KG1 (cell line): ENCODE results near the gene NAA50.

Source experiments
- DNase-seq: peaks from one replicate; lab custom pipeline; 2025; lab: John Stamatoyannopoulos, UW

NAA50 gene

DNA sequence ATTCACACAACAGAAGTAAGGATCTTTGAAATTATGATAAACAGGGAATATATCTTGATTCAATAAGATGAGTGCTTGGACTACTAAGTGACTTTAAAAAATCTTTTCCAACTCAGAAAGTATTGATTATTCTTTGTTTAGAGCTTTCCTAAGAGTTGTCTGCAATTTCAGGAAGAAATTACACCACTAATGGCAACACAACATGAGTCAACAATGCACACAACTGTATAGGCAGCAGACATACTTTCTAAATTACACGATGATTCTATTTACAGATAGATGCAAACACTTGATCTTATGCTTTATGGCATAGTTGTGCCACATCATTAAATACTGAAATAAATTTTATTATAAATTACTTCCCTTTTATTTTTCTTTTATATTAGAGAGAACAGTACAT lies 4.4 kb downstream of the NAA50 start:
- DNase-seq = no peak

DNA sequence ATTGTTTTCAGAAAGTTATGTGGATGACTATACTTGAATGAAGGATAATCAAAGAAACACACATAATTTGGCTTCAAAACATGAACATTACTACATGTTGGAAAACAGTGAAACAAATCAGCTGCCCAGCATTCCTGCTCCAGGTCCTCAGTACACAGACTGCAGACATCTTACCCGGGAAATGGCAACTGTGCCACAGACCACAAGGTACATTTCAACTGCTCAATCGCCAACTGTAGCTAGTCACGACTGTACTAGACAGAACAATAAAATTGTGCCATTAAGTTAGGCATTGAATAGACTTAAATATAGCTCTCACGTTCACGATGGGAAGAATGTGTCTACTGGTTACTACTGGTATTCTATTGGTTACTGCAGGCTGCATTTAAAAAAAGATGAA lies 5.0 kb downstream of the NAA50 start:
- no peak for DNase-seq

DNA sequence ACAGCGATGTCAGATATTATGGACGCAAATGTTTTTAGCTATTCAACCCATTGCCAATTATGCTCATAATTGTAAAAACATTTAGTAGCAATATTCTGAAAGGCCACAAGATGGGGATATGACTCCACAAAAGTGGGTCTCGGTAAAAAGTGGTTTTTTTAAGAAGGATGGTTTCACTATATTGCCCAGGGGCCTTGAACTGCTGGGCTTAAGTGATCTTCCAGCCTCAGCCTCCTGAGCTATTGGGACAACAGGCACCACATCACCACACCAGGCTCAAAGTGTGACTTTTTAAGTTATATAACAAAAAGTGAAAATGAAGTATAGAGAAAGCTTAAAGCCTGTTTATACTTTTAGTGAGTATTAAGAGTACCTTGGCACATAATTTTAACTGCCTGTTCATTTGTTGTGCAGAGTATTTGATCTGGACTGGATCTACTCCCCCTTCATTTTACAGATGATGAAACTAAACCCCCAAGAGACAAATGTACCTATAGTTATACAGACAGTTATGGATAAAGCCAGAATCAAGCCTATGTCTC lies 9.4 kb downstream of the NAA50 start:
- peak; percentile 29 for DNase-seq

DNA sequence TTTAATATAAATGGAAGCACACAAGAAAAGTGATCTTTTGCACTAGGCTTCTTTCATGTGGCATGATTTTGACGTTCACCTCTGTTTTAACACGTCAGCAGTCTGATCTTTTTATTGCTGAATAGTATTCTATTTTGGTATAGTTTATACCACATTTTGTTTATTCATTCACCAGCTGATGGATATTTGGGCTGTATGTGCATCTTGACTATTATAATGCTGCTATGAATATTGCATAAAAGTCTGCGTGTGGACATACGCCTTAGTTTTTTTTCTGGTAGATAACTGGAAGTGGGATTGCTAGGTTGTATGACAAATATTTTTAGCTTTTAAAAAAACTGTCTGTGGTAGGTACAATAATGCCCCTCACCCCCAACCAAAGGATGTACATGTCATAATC lies 14.4 kb downstream of the NAA50 start:
- DNase-seq = no peak

DNA sequence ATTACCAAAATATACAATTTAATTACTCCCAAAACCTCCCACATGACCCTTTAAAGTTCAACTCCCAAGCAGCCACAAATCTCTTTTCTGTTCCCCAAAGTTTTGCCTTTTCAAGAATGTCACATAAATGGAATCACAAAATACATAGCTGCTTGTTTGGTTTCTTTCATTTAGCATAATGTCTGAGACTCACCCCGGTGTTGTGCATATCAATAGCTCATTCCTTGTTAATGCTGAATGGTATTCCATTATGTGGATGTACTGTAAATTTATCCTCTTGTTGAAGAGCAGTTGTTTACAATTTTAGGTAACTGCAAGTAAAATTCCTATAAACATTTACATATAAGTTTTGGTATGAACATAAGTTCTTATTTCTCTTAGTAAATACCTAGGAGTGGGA lies 15.5 kb downstream of the NAA50 start:
- DNase-seq = no peak

DNA sequence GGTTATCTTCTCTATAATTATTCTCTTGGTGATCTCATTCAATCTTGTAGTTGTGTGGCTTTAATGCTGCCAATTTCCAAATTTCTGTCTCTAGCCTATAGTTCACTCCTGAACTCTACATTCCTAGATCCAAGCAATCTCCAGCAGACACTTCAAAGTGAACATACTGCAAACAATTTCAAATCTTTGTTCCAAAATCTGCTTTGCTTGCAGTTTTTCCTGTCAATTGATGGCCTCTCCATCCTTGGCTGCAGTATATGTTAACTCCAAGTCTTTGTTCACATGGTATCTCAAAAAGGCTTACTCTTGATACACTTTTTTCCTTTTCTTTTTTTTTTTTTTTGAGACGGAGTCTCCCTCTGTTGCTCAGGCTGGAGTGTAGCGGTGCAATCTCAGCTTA lies 17.4 kb downstream of the NAA50 start:
- no peak for DNase-seq

DNA sequence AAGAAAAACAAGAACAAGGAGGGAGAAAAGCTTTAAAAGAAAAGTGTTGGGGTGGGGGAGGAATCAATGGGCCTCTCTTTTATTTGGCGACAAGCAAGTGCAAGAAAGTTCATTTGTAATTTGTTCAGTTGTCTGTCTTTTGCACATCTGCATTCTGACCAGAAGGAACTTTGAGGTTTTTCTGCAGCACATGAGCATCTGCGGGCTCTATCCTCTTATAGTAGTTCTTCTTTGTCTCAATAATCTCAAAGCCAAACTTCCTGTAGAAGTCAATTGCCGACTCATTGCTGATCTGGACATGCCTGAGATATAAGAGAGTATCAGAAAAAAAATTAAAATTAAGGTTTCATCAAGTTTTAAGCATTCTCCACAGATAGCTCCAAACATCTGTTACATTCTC lies 24.4 kb downstream of the NAA50 start:
- peak; percentile 44 for DNase-seq

DNA sequence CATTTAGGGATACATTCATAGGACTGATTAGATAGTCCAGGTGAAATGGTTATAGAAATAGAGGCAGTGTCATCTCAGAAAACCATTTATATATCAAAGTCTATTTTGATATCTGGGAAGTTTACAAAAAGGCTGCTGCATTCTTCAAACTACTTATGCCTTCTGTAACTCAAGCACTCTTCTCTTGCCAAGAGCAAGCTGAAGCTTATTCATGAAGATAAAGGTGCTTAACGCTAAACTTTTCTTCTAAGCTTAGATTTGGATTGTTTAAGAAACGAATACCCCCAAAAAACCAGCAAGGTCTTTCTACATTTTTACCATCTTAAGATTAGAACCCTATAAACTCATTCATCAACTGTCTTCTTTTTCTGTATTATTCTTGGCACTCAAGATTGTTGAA lies 26.3 kb downstream of the NAA50 start:
- no peak for DNase-seq

DNA sequence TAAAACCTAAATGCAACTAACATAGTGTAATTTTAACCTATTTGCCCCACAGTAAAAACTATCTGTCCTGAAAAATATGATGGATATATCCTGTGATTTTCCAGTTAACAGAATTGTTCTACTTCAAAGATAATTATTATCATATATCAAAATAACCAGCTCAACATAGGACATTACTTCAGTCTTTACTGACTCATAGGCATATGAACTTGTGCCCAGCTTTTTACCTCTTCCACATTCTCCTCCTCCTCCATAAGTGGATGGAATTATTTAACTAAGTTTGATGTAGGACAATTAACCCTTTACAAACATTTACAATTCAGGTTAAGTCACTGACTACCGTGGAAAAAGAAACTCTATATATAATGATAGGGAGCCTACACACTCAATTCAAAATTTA lies 26.8 kb downstream of the NAA50 start:
- no peak for DNase-seq

DNA sequence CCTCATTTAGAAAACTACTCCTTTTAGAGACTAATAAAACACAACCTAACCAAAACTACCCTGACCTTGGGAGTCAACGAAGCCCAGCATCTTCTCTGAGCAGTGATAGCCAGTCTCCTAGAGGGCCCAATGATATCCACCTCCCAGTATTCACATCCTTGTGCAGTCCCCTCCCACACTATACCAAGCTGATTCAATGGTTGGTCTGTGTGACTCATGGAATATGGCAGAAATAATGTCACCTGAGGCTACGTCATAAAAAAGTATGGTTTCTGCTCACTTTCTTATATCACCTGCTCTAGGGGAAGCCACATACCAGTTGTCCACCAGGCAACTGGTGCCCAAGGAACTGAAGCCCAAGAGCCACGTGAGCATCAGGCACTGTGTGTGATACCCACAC lies 28.2 kb downstream of the NAA50 start:
- no peak for DNase-seq

DNA sequence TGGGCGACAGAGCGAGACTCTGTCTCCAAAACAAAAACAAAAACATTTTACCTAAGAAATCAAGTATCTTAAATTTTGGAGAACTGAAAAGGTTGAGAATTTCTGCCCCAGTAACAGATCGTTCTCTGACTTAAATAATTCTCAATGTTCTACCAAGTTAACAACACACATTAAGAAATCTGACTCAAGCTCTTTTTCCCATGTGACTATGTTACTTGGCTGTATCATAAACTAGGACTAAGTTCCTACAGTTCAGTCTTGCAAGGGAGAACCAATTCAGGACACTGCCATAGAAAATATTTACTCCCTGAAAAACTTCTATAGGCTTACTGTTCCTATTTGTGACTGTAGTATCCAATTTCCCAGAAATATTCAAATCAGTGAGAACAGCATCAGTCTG lies 28.7 kb downstream of the NAA50 start:
- DNase-seq = no peak

DNA sequence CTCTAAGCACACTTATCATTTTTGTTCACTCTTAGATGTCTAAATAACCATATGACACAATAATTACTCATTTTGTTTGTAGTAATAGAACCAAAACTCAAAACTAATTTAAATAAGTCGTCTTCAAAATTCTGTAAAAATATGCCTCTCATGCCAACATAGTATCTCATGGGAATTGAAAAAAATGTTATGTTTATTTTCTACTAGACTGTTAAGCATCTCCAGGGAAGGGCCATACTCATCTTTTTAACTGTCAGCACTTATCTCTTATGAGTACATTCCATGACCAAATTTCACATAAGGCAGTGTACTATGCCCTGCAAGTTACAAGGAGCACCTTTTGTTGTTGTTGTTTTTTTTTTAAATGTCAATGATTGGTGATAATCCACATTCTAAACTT lies 31.3 kb downstream of the NAA50 start:
- DNase-seq = no peak

DNA sequence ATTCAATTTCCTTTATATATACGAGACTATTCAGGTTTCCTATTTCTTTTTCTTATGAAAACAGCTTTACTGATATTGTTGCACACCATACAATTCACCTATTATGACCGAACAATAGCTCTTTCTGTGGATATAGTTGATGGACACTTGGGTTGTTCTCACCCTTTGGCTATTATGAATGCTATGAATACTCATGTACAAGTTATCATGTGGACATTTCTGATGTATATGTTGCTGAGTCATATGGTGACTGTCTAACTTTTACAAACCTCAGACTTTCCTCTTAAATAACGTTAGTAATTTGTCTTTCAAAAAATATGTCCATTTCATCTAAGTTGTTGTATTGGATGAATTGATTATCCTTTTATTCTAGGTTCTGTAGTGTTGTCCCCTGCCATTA lies 33.9 kb downstream of the NAA50 start:
- no peak for DNase-seq

DNA sequence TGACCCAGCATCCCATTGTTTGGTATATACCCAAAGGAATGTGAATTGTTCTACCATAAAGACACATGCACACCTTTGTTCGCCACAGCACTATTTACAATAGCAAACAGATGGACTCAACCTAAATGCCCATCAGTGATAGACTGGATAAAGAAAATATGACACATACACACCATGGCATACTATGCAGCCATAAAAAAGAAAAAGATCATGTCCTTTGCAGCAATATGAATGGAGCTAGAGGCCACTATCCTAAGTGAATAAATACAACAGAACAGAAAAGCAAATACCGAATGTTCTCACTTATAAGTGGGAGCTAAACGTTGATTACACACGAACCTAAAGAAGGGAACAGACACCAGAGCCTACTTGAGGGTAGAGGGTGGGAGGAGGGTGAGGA lies 38.2 kb downstream of the NAA50 start:
- no peak for DNase-seq

DNA sequence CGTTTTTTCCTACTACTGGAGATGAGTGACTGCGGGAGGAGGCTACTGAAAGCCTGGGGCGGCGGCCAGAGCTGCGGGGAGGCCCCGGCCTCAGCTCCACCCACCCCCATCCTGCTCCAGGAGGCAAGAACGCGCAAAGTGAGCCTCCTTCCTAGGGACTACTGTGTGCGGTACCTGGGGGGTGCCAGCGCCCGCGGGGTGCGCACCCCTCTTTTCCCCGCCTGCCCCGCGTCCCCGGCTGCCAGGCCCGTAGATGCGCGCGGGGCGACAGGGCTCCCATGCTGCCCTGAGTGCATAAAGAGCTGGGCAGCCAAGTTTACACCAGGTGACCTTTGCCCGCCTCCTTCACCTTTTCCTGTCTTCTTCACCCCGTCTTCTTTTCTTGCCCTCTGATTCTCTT lies 47.1 kb downstream of the NAA50 start:
- no peak for DNase-seq

DNA sequence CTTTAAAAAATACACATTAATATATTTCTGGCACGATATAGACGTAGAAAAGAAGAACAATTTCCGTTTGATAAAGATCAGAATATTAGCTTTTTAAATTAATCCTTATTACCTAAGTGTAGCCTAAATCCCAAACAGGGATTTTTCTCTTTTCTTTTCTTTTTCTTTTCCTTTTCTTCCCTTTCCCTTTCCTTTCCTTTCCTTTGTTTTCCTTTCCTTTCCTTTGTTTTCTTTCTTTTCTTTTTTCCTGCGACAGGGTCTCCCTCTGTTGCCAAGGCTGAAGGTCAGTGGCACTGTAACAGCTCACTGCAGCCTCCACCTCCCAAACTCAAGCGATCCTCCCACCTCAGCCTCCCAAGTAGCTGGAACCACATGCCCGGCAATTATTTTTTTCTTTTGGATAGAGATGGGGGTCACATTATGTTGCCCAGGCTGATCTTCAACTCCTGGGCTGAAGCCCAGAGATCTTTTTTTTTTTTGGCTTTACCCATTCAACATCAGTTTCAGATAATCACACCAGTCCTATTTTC lies 47.8 kb downstream of the NAA50 start:
- DNase-seq = no peak

DNA sequence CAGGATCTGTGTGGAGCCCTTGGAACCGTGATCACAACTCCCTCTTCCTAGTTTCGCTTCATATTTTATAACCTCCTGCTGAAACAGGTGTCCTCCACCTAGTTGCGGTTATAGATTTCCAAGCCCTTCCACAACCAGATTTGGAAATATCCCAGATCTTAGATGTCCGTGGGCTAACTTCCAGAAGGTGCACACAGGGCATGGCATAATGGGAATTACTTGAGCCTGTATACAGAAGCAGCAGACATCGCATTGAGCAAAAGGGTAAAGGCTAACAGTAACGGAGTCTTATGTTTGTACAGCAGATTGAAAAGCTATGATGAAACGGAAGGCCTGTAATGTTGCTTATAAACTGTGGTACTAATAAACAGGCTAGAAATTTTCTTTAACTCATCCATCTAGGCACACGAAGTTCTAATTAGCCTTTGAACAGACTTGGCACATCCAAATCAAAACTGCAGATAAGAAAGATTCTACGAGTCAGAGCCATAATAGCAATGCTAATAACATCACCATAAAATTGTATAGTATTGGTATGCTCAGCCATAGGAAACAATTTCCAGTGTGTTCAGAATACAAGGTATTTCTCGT lies 48.5 kb downstream of the NAA50 start:
- DNase-seq = no peak

DNA sequence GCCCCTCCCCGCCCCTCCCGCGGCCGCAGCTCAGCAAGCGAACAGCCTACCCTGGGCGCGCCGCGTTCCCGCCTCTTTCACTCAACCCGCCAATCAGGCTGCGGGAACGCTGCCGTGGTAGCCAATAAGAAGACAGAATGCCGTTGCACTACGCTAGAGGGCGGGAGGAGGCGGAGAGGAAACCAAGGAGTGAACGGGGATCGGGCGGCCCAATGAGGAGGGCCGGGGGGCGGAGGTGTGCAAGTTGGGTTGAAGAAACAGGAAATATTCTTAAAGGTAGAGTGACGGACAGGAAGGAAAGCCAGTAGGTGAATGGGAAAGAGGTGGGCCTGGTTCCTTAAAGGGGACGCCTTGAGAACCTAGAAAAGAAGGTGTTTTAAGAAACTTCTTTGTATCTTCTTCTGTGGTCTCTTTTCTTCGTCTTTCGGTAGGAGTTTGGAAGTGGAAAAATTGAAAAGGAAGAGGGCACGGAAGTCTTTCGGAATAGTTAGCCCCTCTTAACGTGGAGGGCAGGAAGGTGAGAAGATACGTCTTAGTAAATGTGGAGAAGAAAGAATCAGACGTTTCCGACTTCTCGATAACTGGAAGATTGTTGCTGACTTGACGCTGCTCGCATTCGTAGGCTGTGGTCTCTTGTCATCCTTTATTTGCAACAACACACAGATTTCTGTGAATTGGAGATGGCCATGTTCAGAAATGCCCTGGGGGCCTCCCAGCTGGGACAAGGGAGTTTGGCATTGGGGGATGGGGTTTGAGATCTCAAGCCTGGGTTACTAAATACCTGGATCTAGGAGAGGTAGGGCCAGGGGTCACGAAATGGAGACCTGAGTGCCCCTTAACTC lies 49.2 kb downstream of the NAA50 start:
- peak; percentile 93 for DNase-seq

DNA sequence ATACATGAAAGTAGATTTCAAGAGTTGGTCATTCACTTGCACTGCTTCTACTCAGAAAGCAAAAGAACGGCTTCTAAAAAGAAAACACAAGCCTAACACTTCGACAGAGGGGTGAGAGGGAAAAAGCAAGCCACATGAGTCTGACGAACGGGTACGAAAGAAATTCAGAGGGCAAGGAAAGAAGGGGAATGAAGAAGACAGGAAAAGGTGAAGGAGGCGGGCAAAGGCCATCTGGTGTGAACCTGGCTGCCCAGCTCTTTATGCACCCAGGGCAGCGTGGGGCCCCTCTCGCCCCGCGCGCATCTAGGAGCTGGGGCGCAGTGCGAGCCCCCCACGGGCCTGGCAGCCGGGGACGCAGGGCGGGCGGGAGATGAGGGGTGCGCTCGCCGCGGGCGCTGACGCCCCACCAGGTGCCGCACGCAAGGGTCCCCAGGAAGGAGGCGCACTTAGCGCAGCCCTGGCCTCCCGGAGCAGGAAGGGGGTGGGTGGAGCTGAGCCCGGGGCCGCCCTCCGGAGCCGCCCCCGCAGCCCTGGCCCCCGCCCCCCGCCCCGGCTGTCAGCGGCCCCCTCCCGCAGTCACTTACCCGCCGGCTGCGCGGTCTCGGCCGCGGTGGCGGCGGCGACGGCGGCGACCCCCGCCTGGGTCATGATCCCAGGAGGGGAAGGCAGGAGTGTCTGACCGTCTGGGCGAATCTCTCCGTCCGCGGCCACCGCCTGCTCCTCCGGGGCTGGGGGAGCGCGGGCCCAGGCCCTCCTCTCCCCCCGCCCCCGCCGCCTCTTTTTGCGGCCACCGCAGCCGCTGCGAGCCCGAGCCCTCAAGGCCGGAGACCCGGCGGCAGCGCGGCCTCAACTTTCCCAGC lies 50.0 kb downstream of the NAA50 start, which contains the start of gene USF3:
Gene USF3, minus strand, starts transcription at position 857 of the 860 bp plus-strand sequence. CDS start 21,764 bp downstream, outside the sequence.
- DNase-seq = peak; percentile 28

DNA sequence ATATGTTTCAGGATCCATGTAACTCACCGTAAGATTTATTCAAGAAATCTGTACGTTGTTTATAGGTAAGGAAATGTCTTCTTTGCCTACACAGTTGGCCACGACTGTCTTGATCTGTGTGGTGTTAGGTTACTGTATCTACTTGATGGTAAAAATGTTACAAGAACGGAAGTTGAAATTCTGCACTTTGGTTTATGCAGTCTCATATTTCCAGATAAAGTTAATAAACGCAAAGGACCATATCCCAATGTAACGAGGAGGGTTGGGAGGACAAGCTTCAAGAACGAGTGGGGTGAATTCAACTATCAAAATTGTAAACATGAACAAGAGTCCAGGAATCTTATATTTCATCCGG lies 50.6 kb downstream of the NAA50 start:
- peak; percentile 11 for DNase-seq

DNA sequence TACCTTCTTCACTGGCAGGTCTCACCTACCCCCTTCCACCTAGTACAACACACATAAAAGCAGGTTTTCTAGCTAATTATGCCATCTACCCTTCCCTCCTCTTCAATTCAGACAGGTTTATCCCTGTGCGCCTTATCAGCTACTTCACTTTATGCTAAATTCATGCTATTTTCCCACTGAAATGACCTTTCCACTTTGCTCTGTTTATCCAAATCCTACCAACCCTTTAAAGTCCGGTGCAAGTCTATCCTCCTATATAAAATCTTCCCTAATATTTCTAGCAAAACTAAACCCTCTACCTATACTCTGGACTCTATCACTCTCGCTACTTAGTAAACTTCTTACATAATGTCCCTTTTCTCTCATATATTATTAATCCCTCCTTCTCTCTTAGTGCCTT lies 55.6 kb downstream of the NAA50 start:
- DNase-seq = no peak

DNA sequence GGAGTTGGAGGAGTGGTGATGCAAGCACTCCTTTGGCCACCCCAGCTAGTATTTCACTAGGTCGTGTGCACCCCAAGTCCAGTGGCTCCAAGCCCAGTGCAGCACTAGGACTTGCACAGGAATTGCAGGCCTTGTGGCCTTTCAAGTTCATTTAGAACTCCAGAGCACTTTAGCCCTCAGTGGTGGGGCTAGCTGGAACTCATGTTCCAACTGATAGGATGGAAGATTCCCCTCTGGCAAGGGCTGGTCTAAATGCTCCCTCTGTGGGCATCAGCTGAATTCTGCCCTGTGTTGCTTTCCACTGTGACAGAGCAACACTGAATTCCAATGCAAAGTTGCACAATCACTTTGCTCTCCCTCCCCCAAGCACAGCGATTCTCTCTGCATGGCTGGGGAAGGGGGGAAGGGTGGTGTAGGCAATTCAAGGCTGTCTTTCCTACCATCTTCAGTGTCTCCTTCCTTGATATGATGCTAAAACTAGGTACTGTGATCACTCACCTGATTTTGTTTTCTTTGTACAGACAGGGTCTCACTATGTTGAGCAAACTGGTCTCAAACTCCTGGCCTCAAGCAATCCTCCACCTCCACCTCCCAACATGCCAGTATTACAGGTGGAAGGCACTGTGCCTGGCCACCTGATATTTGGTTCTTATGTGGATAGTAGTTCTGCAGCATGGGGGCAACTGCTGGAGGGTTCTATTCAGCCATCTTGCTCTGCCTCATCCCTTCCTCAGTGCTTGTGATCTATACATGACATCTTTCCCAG lies 59.9 kb downstream of the NAA50 start:
- DNase-seq = no peak
